Mucosa of descending colon (tissue), 3 donors: ENCODE results near the gene UMAD1. TPM values are rescaled to one million over a fixed set of nuclear protein-coding genes. Genes with fewer than 3 reads are reported as not detected.

Experiments used
- ATAC-seq: fragments of 200-7000 bp; cut with Tn5 transposase; one replicate; pipeline ENCODE4 v1.9.1; 2020; ENCODE audit warnings: mild to moderate bottlenecking, moderate library complexity
- DNase-seq, 3 donors: peaks; one replicate each; pipeline ENCODE4 v3.0.0-alpha.2; 2020
- H3K36me3 ChIP-seq: fragments of 200-600 bp; one replicate; pipeline ENCODE4 v1.8.0; 2021; ENCODE audit warnings: low read depth, mild to moderate bottlenecking
- H3K4me1 ChIP-seq: fragments of 200-600 bp; one replicate; pipeline ENCODE4 v1.8.0; 2021; ENCODE audit warnings: low read depth, mild to moderate bottlenecking
- H3K4me3 ChIP-seq: fragments of 200-600 bp; one replicate; pipeline ENCODE4 v1.8.0; 2021; ENCODE audit warnings: mild to moderate bottlenecking
- H3K9me3 ChIP-seq: fragments of 200-600 bp; one replicate; pipeline ENCODE4 v1.8.0; 2021; ENCODE audit warnings: mild to moderate bottlenecking
- intact Hi-C, 2 donors: fragments of 100-400 bp; cut with DNase I in 1 of 2; cut with micrococcal nuclease in 1 of 2; formaldehyde crosslinking; loops; one replicate each; pipeline versions ENCODE4 v1.11.0 to v1.11.1; 2022; cut with DNase I, micrococcal nuclease
- total RNA-seq, 3 donors: library from RNA; stranded (reverse); fragmentation: NEBNext Ultra II Directional in 2 of 3; extraction: Animal tissue kit (Norgen Biotek cat#: 25700) in 2 of 3; gene quantifications; one replicate each; pipeline versions ENCODE4 v1.2.1 to v1.2.4, GENCODE V29; 2021 to 2023
- TF ChIP-seq, protein P1 (sequence below): fragments of 200-600 bp; IDR thresholded peaks from one replicate; pipeline ENCODE4 v1.8.0; 2022; ENCODE audit warnings: antibody characterized with exemption, mild to moderate bottlenecking
- donor health status: DM: no; HTN: no; CAD: no; lungs with moderate emphysema.
- donor health status: DM: no; HTN: no; CAD: no.
- donor health status: DM: no; HTN: yes; CAD: no.

The UMAD1 gene
- total RNA-seq, 3 donors from 2014 or later: 18.5 to 22.1 (median 18.6) TPM

DNA sequence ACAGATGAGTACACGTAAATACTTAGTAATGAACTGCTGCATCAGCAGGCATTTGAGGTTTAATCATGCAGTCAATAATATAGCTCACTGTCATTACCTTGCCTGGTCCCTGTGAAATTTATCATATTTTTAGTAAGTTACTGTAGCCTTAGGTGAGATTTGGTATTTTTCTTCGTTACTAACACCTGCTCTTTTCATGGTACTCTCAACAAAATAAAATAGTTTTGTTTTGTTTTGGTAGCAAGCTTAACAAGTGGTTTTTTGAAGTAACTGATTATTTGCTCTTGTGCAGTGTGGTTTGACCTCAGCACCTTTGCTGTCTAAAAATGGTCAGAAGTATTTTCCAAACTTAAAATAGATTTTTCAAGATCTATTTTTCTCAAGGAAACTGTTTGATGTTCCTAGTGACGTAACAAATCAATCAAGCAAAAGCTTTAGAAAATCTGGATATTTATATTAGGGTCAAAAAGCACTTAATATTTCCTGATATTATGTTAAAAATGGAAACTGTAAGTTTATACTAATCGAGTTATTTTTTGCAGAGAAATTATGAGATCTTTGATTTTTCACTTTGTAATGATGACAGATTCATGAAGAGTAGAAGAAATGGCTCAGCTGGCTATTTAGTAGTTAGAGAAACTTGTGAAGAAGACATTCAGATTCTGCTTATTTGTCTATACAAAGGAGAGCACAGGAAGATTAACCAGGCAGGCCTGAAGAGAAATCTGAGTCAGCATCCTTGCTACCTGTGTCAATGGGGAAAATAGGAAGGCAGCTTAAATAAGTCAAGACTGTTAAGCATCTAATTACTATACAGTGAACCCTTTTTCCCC lies 98.9 kb downstream of the UMAD1 start:
- DNase-seq (no peak), ATAC-seq (no peak)
- Histone ChIP-seq H3K4me3 (no peak overlapping the region), H3K9me3 (no peaks in the 10 kb centered on the region), H3K36me3 (no peaks in the 10 kb centered on the region), H3K4me1 (no peaks in the 10 kb centered on the region)
- TF ChIP-seq, protein P1, sequence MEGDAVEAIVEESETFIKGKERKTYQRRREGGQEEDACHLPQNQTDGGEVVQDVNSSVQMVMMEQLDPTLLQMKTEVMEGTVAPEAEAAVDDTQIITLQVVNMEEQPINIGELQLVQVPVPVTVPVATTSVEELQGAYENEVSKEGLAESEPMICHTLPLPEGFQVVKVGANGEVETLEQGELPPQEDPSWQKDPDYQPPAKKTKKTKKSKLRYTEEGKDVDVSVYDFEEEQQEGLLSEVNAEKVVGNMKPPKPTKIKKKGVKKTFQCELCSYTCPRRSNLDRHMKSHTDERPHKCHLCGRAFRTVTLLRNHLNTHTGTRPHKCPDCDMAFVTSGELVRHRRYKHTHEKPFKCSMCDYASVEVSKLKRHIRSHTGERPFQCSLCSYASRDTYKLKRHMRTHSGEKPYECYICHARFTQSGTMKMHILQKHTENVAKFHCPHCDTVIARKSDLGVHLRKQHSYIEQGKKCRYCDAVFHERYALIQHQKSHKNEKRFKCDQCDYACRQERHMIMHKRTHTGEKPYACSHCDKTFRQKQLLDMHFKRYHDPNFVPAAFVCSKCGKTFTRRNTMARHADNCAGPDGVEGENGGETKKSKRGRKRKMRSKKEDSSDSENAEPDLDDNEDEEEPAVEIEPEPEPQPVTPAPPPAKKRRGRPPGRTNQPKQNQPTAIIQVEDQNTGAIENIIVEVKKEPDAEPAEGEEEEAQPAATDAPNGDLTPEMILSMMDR: no peak
- intact Hi-C loops: no loop called here

DNA sequence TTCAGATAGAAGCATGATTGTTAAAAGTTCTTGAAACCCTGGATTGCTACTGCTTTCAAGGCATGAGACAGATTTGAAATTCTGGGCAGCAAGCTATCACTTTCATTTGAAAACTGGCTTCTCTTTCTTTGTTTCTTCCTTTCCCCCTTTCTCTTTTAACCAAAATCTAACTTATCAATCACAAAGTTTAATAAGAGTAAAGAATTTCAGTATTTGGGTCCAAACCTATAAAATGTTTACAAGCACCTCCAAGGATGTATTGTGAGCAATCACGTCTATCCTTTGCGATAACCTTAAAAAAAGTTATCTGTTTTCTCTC lies 99.4 kb downstream of the UMAD1 start:
- Histone ChIP-seq H3K4me1 (no peaks in the 10 kb centered on the region), H3K36me3 (no peaks in the 10 kb centered on the region), H3K4me3 (no peak overlapping the region), H3K9me3 (no peaks in the 10 kb centered on the region)
- DNase-seq (no peak), ATAC-seq (no peak)
- intact Hi-C loops: no loop called here
- TF ChIP-seq, protein P1: no peak

DNA sequence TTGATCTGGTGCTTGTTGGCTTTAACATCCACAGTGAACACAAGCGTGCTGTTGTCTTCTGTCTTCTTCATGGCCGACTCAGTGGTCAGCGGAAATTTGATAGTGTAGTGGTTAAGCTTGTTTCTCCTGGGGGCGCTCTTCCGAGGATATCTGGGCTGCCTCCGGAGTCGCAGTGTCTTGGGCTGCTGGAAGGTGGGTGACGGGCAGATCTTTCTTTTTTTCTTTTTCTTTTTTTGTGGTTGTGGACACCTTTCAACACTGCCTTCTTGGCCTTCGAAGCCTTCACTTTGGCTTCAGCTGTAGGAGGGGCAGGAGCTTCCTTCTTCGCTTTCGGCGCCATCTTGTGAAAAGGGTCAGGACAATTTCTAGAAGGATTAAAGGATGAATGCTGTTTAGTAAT lies 101.7 kb downstream of the UMAD1 start:
- DNase-seq (no peak), ATAC-seq (no peak)
- Histone ChIP-seq H3K36me3 (no peaks in the 10 kb centered on the region), H3K9me3 (no peaks in the 10 kb centered on the region), H3K4me3 (no peak overlapping the region), H3K4me1 (peaks cover 4% of the 10 kb centered on the region)
- TF ChIP-seq, protein P1: no peak
- intact Hi-C loops: no loop called here

DNA sequence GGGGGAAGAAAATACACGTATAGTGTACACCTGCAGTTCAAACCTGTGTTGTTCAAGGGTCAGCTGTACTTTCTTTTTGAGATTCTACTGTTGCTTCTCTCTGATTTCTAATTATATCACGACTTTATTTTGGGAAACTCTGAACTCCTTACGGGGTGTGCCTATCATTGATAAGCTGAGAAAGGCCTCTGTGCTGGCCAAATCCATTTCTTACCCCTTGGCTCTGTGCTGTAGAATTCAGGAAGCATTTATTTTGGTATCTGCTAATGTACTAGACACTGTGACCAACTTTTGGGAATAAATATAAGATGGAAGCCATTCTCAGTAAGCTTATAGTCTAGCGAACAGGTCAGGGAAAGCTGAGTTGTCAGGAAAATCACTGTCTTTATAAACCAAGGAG lies 104.7 kb downstream of the UMAD1 start:
- H3K4me3 ChIP-seq: no peak overlapping the region
- H3K4me1 ChIP-seq: peaks cover 4% of the 10 kb centered on the region
- intact Hi-C loops: no loop called here
- no peaks in the 10 kb centered on the region for H3K9me3 ChIP-seq
- TF ChIP-seq, protein P1: no peak
- H3K36me3 ChIP-seq: no peaks in the 10 kb centered on the region
- ATAC-seq (no peak), DNase-seq (no peak)

DNA sequence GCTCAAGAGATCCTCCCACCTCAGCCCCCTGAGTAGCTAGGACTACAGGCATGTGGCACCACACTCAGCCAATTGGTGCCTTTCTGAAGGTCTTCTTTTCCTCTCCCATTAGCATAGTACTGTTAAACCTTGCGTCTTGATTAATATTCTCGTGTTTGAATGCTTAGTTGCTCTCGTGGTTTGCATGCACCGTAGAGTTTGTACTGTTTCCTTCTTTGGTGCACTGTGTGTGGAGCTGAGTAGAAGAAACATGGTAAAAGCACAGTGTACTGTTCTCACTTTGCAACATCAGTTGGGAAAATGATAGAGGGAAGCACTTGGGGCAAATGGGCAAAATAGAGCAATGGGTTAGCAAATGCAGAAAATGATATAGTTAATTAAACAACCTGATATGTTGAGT lies 105.4 kb downstream of the UMAD1 start:
- peaks cover 8% of the 10 kb centered on the region for H3K4me1 ChIP-seq
- ATAC-seq (no peak), DNase-seq (no peak)
- H3K36me3 ChIP-seq: no peaks in the 10 kb centered on the region
- no peaks in the 10 kb centered on the region for H3K9me3 ChIP-seq
- intact Hi-C loops: no loop called here
- TF ChIP-seq, protein P1: no peak
- H3K4me3 ChIP-seq: no peak overlapping the region
